Central memory CD8-positive, alpha-beta T cell (primary cell): Measurements from ENCODE around the gene DNAJA4.

Source experiments
- ATAC-seq: fragments of 150-1000 bp; cut with Tn5 transposase; replicated peaks from 2 replicates; pipeline ENCODE4 v1.10.0; 2022; ENCODE audit warnings: mild to moderate bottlenecking, moderate FRiP score, moderate number of reproducible peaks; ENCODE audit not compliant: poor library complexity, severe bottlenecking; ENCODE audit errors: extremely low read depth
- DNase-seq, 2 donors: peaks; one replicate each; pipeline ENCODE4 v3.0.0; 2021; ENCODE audit warnings: low spot score in 2 of 2
- H3K27ac Mint-ChIP-seq: one replicate; pipeline ENCODE4 v1.8.0; 2022; ENCODE audit warnings: low read depth, mild to moderate bottlenecking, moderate library complexity, mixed read lengths
- H3K27me3 Mint-ChIP-seq: one replicate; pipeline ENCODE4 v1.8.0; 2022; ENCODE audit warnings: mixed read lengths
- H3K36me3 Mint-ChIP-seq: one replicate; pipeline ENCODE4 v1.8.0; 2022; ENCODE audit warnings: mild to moderate bottlenecking, moderate library complexity, mixed read lengths; ENCODE audit not compliant: insufficient read depth
- H3K4me1 Mint-ChIP-seq: one replicate; pipeline ENCODE4 v1.8.0; 2022; ENCODE audit warnings: mixed read lengths
- H3K4me3 Mint-ChIP-seq: one replicate; pipeline ENCODE4 v1.8.0; 2022; ENCODE audit warnings: mild to moderate bottlenecking, moderate library complexity, mixed read lengths
- H3K9me3 Mint-ChIP-seq: one replicate; pipeline ENCODE4 v1.8.0; 2022; ENCODE audit warnings: mixed read lengths

Gene DNAJA4

DNA sequence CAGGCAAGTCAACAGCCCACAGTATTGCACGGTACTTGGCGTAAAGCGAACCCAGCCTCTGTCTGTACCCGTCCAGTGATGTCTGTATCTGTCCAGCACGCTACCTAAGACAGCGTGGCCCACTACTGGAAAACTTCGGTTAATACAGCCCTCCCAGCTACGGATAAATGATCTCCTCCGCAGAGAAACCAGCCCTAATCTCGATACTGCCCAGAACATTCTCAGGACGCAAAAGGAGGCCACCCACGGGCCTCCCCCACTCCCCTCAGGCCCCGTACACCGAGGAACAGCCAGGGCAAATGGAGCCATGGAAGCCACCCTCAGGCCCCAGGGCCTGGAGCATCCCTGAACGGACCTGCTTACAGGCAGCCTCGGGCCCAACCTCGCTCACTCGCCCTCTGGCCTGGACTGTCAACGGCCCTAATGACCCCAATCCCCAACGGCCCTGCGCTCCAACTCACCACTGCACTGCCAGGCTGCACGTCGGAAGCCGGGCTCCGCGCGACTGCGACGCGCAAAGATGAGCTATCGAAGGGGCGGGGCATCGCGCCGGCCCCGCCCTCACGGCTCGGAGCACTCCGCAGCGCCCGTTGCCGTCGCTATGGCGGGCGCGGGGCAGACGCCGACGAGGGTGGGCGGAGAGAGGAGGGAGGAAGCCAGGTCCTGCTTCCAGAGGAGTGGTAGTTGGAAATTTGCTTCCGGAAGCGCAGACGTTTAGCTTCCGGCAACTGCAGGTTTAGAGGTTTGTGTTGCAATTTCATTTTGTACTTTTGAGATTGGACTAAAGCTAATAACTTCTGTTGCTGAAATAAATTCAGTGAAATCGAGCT is 35.0 kb downstream of the DNAJA4 start, which contains the start of gene SKIC8:
Gene SKIC8, minus strand, starts transcription at position 509 of the 830 bp plus-strand sequence. CDS start 3,923 bp downstream, outside the sequence.
- Mint-ChIP-seq H3K36me3 (peaks cover 13% of the 10 kb centered on the region), H3K4me1 (peaks cover 19% of the 10 kb centered on the region), H3K27ac (peak within 1 kb of the TSS; percentile 94), H3K9me3 (no peaks in the 10 kb centered on the region), H3K4me3 (peak within 1 kb of the TSS; percentile 97), H3K27me3 (no peaks in the 10 kb centered on the region)
- ATAC-seq = peak; percentile 94
- DNase-seq = peak; percentile 77 to 84

DNA sequence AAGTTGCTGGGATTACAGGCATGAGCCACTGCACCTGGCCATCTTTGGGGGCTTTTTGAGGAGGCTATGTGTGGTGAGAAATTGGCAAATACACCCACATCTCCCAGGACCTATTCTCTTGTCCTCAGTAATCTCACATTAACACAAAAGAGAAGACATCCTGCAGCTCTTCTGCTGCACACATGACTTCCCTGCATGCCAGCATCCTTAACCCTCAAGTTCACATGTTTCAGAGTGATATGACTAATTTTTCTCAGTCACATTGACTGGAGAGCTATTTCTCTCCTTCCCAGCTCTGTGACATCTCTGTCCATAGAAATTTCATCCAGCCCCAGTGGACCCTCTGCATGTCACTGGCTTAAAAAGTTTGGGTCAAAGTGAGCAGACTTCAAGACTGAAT is 37.0 kb downstream of the DNAJA4 start:
- peaks cover 12% of the 10 kb centered on the region for H3K4me1 Mint-ChIP-seq
- peak overlapping the region; percentile 11 for H3K27ac Mint-ChIP-seq
- H3K9me3 Mint-ChIP-seq = no peaks in the 10 kb centered on the region
- DNase-seq (no peak), ATAC-seq (no peak)
- H3K27me3 Mint-ChIP-seq = no peaks in the 10 kb centered on the region
- H3K36me3 Mint-ChIP-seq = peaks cover 8% of the 10 kb centered on the region
- no peak overlapping the region for H3K4me3 Mint-ChIP-seq

DNA sequence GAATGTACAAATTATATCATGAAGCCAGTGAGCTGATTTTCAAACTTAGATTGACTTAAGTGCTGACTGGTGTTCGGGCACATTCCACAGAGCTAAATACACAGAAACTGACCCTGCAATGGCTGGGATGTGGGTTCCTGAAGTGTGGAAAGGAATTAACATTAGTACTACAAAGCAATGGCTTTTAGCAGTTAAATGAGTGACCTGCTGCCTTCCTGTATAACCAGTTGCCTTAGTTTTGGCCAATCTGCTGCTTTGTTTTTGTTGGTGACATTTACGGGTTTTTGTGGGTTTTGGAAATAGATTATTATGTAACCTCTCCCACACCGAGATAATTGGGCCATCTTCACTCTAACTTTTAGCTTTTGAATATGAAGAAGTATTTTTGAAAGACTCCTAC is 37.5 kb downstream of the DNAJA4 start:
- ATAC-seq (no peak), DNase-seq (no peak)
- H3K36me3 Mint-ChIP-seq = peaks cover 8% of the 10 kb centered on the region
- no peak overlapping the region for H3K27ac Mint-ChIP-seq
- peaks cover 12% of the 10 kb centered on the region for H3K4me1 Mint-ChIP-seq
- no peaks in the 10 kb centered on the region for H3K9me3 Mint-ChIP-seq
- no peak overlapping the region for H3K4me3 Mint-ChIP-seq
- H3K27me3 Mint-ChIP-seq = no peaks in the 10 kb centered on the region

DNA sequence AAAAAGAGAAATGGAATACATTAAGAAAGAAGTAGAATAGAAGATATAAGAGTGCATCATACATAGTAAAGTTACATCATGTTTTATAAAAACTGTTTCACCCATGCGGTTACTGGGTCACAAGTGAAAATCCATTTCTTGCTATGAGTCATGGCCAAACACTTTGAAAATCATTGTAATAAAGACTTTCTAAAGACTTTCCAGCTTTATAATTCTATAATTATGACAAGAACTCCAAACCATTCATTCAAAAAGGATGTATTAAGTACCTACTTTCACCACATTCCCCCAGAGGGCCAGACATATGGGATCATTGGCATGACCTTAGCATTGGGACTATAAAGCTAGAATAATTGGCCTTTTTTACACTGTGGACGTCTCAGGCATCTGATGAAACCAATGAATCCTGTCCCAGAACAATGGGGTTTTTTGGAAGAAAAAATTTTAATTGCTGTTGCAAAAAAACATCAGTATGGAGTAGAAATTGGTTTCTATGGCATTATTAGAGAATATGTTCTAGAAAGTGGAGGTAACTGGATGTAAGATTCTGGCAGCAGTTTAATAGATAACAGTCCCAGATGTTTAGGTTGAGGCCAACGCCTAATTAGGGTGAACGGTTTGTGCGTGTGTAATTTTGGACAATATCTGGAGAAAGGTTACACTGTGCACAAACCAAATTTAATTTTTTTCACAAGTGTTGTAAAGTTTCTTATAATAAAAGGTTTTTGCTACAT is 38.4 kb downstream of the DNAJA4 start:
- H3K4me1 Mint-ChIP-seq = peaks cover 12% of the 10 kb centered on the region
- peaks cover 8% of the 10 kb centered on the region for H3K36me3 Mint-ChIP-seq
- DNase-seq = no peak
- ATAC-seq = no peak
- no peak overlapping the region for H3K4me3 Mint-ChIP-seq
- H3K27ac Mint-ChIP-seq = no peak overlapping the region
- H3K9me3 Mint-ChIP-seq = no peaks in the 10 kb centered on the region
- H3K27me3 Mint-ChIP-seq = peaks cover under 1% of the 10 kb centered on the region

DNA sequence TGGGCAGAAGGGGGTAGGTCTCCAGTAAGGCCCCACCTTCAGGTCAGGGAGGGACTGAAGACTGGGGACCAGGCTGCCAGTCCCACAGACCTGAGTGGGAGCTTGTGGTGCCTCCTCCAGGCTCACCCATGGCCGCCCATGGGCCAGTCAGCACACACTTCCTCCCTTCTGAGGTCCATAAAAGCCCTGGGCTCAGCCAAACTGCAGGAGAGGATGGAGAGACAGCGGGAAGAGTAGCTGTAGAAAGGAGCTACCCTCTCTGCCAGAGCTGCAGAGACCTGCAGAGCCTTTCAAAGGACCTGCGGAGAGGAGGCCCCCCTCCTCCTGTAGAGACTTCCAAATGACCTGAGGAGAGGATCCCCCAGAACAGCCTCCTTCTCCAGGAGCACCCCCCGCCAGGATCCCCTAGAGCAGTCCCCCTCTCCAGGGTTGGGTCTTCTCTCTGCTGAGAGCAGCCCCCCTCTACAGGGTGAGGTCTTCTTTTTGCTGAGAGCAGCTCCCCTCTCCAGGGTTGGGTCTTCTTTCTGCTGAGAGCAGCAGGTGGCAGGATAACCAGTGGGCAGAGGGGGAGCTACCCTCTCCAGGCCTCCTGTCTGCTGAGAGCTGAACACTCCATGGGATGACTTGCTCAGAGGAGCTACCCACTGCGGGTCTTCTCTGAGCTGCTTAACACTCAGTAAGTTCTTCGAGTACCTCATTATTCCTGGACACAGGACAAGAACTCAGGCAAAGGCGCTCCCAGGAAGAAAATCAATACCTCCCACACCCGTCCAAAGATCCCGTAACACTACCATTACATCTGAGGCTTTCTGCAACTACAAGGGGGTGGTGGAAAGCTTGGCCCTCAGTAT is 40.1 kb downstream of the DNAJA4 start:
- H3K36me3 Mint-ChIP-seq = peaks cover 2% of the 10 kb centered on the region
- no peak for ATAC-seq
- DNase-seq = no peak
- no peak overlapping the region for H3K4me3 Mint-ChIP-seq
- no peaks in the 10 kb centered on the region for H3K9me3 Mint-ChIP-seq
- H3K4me1 Mint-ChIP-seq = peaks cover 4% of the 10 kb centered on the region
- no peak overlapping the region for H3K27ac Mint-ChIP-seq
- peaks cover 7% of the 10 kb centered on the region for H3K27me3 Mint-ChIP-seq

DNA sequence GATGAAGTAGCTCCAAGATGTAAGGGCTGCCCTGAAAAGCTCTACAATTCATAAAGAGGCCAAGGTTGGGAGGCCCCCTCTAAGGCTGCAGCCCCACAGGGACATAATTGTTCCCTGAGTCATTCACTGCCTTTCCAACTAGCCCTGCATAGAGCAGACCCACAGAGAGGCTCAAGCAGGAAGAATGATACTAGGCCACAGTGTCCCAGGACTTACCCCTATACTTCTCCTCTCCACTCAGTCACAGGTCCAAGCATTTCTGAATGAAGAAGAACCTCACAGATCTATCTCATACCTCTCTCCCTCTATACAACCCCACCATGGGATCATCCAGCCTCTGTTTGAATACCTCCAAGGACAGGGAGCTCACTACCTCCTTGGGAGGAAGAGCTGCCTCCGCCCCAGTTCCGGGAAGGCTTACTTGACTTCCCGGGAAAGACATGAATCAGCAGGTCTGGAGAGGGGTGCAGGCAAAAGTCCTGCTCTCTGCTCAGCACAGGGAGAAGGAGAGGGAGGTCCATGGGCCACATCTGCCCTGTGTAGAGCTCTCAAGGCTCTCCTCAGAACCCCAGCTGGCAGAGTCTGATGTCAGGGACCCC is 41.9 kb downstream of the DNAJA4 start:
- H3K4me1 Mint-ChIP-seq = no peaks in the 10 kb centered on the region
- H3K27me3 Mint-ChIP-seq = peaks cover 7% of the 10 kb centered on the region
- H3K36me3 Mint-ChIP-seq = no peaks in the 10 kb centered on the region
- no peaks in the 10 kb centered on the region for H3K9me3 Mint-ChIP-seq
- DNase-seq (no peak), ATAC-seq (no peak)
- no peak overlapping the region for H3K4me3 Mint-ChIP-seq
- H3K27ac Mint-ChIP-seq = no peak overlapping the region

DNA sequence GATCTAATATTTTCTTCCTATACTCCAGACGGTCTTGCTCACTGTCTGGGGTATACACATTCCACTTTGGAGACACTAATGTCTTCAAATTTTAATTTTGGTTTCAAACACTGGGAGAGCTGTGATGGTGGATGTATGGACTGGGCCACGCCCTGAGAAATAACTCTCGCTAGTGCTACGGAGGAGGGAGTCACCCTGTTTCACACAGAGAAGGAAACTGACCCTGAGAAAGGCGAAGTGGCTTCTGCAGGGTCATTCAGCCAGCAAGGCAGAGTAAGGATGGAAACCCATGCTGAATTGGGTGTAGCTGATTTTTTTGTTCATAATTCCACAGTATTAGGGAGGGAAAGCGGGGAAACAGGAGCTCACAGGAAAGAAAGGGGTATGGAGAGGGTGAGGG is 43.6 kb downstream of the DNAJA4 start:
- DNase-seq = no peak
- no peak for ATAC-seq
- Mint-ChIP-seq H3K4me1 (no peaks in the 10 kb centered on the region), H3K27ac (no peak overlapping the region), H3K4me3 (no peak overlapping the region), H3K27me3 (peaks cover 15% of the 10 kb centered on the region), H3K9me3 (no peaks in the 10 kb centered on the region), H3K36me3 (no peaks in the 10 kb centered on the region)

DNA sequence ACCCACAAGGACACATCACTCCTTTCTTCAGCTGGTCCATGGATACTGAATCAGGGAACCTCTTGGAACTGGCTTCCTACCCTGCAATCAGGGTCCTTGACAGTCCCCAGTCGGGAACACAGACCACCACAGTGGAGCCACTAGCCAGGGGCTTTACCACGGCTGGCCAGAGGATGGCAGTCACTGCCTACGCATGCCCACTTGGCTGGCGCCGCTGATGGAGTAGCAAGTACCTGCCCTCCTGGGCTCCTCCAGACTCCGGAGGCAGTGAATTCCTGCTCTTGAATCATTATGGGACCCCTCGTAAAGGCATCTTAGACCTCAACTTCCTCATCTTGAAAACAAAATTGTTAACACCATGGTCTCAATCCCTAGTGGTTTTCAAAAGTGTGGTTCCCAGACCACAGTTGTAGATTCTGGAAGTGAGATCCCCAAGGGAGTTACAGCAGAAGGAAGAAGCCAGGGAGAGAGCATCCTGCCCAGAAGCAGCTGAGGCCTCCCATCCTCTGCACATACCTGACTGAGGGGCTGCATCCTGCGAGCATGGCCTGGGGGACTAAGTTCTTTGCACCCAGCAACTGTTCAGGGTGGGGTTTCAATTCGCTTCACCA is 44.2 kb downstream of the DNAJA4 start:
- peak; percentile 22 to 34 for DNase-seq
- Mint-ChIP-seq H3K9me3 (no peaks in the 10 kb centered on the region), H3K4me1 (no peaks in the 10 kb centered on the region), H3K4me3 (no peak overlapping the region), H3K27ac (no peak overlapping the region), H3K27me3 (peaks cover 20% of the 10 kb centered on the region), H3K36me3 (no peaks in the 10 kb centered on the region)
- ATAC-seq = no peak

DNA sequence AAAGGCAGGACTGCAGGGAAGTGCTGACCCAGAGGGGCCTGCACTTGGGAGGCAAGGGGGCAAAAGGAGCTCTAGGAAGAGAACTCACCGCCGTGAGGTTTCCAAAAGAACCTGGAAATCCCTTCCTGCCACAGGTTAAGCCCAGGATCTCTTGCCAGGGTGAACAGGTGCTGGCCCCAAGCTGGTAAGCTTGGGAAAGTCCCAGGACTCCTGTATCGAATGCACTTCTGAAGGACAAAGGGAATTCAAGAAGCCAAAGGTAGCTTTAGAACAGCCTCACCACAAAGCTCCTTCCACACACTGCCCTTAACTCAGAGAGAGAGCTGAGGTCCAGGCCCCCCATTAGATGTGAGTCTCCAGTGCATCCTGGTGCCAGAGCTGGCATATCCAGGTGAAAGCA is 46.9 kb downstream of the DNAJA4 start:
- H3K4me1 Mint-ChIP-seq = no peaks in the 10 kb centered on the region
- H3K36me3 Mint-ChIP-seq = no peaks in the 10 kb centered on the region
- peaks cover 30% of the 10 kb centered on the region for H3K27me3 Mint-ChIP-seq
- no peak overlapping the region for H3K27ac Mint-ChIP-seq
- H3K4me3 Mint-ChIP-seq = no peak overlapping the region
- ATAC-seq (no peak), DNase-seq (no peak)
- no peaks in the 10 kb centered on the region for H3K9me3 Mint-ChIP-seq

DNA sequence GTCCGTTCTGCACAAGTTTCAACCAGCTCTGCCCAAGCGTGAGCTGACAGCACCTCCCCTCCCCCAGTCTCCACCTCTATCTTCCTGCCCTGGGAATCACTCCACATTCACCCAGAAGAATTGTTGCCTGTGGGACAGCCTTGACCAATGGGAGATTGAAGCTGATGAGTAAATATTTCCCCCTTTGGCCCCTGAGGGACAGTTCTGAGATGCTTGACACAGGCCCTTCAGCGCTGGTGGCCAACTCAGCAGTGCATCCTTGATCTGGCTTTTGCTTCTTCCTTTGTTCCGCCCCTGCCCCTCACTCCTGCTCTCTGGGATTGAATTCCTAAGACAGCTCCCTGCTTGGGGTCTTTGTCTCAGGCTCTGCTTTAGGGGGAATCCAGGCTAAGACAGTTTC is 48.2 kb downstream of the DNAJA4 start:
- DNase-seq (no peak), ATAC-seq (no peak)
- no peak overlapping the region for H3K4me3 Mint-ChIP-seq
- H3K27ac Mint-ChIP-seq = no peak overlapping the region
- no peaks in the 10 kb centered on the region for H3K4me1 Mint-ChIP-seq
- peaks cover 30% of the 10 kb centered on the region for H3K27me3 Mint-ChIP-seq
- no peaks in the 10 kb centered on the region for H3K9me3 Mint-ChIP-seq
- H3K36me3 Mint-ChIP-seq = no peaks in the 10 kb centered on the region

DNA sequence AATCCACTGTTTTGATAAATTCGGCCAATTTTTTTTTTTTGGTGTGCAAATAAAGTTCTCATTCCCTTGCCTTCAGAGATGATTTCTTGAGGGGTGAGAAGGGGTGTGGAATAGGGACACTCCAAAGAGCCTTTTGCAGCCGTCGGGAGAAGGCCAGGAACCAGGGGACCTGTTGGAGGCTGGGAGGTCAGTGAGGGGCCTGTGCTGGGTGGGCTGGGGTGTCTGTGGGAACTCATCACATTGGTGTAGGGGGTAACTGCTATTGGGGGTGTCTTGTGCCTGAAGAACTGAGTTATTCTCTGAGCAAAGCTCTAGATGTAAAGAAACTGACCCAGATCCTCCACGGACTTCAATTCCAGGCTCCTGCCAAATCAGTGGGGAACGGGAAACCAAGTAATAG is 48.6 kb downstream of the DNAJA4 start:
- Mint-ChIP-seq H3K27ac (no peak overlapping the region), H3K36me3 (no peaks in the 10 kb centered on the region), H3K9me3 (no peaks in the 10 kb centered on the region), H3K4me1 (no peaks in the 10 kb centered on the region), H3K27me3 (peaks cover 27% of the 10 kb centered on the region), H3K4me3 (no peak overlapping the region)
- DNase-seq (no peak), ATAC-seq (no peak)

DNA sequence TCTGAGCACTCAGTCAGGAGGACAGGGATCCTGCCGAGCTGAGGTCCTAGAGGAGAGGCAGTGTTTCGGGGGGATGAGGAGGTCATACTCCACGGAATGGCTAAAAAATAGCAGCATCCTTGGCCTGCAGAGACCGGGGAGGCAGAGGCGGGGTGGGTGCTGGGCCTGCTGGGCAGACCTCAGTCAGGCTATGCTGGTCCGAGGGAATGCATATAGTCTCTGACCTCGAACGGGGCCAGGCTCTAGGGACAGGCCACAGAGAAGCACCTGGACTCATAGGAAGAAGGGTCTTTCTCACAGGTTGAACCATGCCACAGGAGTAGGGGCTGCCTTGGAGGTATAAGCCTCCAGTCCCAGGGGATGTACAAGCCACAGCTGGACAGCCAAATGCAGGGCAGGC is 49.0 kb downstream of the DNAJA4 start:
- DNase-seq (no peak), ATAC-seq (no peak)
- Mint-ChIP-seq H3K27me3 (peaks cover 23% of the 10 kb centered on the region), H3K36me3 (no peaks in the 10 kb centered on the region), H3K27ac (no peak overlapping the region), H3K4me3 (no peak overlapping the region), H3K9me3 (no peaks in the 10 kb centered on the region), H3K4me1 (no peaks in the 10 kb centered on the region)
